SHP77 treated with DMSO at 0.1 percent for 48 hours (cell line): ENCODE results near the gene FPR1.
"Not testable (repeated sequence)": the region's sequence is repeated elsewhere in the genome, so short reads cannot be mapped to it uniquely, and the experiment has no call there.

ENCODE experiments used
- DNase-seq: peaks from one replicate; lab custom pipeline; 2025; lab: John Stamatoyannopoulos, UW

Gene FPR1

DNA sequence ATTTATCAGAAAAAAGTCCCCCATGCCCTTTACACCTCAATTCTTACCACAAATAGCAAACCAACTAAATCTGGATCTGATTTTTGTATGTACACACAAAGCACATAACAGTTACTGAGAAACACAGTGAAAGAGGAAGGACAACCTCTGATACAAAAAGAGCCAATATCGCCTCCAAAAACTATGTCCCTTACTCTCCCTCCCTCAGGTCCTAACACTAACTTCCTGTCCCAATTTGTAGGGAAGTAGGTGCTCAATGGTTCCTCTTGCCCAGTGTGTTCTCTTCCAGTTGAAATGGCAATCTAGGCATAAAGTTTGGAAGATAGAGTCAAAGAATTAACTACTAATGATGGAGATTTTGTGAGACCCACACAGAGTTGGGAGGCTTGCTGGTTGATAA lies 27.5 kb upstream of the FPR1 start:
- no peak for DNase-seq

DNA sequence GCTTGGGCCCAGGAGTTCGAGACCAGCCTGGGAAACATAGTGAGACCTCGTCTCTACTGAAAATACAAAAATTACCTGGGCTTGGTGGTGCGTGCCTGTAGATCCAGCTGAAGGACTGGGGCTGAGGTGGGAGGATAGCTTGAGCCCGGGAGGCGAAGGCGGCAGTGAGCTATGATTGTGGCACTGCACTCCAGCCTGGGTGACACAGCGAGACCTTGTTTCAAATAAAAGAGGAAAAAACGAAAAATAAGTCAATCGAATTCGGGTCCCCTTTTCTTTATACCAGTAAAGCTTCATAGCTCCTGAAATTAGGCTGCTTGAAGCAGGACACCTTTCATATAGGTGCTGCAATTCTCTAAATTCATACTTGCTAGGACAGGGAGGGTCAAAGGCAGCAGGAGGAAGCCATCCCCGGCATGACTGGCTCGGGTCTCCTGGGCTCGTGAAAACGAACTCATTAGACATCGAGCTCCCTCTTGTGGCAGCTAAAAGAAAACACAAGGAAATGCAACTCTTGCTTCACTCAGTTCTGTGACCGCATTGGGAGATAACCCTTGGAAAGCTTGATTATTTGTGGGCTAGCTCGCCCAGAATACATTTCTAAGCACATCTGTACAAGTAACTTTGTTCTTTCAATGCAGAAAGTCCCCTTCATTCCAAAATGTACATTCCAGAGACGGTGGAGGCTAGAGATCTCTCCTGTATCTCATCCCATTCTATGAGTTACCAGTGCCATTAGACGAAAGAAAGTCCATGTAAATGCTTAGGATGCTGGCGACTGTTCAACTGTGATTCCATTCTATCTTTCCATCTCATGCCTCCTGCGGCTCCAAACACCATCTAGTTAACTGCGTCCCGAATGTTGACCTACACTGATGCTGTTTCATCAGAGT lies 26.1 kb upstream of the FPR1 start:
- peak; percentile 29 for DNase-seq

DNA sequence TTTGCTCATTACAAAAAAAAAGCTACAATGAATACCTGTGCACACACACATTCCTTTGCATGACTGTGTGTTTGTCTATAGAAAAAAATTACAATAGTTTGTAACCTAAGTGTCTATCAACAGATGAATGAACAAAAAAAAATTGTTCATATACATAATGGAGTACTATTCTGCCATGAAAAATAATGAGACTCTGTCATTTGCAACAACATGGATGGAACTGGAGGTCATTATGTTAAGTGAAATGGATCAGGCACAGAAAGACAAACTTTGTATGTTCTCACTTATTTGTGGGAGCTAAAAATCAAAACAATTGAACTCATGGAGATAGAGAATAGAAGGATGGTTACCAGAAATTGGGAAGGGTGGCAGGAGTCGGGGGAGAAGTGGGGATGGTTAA lies 24.9 kb upstream of the FPR1 start:
- not testable (repeated sequence) for DNase-seq

DNA sequence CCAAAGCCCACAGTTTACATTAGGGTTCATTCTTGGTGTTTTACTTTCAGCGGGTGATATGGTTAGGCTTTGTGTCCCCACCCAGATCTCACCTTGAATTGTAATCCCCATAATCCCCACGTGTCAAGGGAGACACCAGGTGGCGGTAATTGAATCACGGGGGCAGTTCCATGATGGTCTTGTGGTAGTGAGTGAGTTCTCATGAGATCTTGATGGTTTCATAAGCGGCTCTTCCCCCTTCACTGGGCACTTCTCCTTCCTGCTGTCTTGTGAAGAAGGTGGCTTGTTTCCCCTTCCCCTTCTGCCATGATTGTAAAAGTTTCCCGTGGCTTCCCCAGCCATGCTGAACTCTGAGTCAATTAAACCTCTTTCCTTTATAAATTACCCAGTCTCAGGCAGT lies 21.3 kb upstream of the FPR1 start:
- no peak for DNase-seq

DNA sequence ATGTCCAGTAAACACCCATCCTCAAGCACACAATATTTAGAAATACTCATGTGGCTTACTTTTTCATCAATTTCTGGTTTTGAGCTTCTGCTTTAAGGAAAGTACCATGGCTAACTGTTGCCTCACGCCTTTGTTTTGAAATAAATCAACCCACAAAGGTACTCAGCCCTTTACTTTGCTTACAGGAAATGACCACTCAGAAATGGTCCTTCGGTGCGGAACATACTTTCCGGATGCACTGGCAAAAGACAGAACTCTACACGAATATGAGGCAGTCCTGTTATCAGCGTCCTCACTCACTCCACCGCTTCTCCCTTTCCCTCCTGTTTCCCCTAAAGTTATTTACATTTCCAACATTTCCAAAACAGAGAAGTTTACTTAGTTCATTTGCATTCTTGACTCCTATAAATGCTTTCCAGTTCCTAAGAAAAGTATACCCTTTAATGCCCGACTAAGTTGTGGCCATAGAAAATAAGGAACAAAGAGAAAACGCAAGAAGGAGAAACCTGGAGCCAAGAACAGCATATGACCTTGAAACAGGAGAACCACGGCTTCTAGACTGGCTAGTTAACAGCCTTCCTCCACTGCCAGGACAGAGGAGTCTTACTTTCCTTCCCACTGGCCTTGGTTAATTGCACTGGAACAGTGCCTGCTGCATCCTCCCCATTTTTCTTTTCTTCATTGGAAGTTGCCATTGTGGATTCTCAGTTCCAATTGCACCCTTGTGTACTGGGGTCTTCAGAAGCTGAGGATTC lies 19.9 kb upstream of the FPR1 start:
- no peak for DNase-seq

DNA sequence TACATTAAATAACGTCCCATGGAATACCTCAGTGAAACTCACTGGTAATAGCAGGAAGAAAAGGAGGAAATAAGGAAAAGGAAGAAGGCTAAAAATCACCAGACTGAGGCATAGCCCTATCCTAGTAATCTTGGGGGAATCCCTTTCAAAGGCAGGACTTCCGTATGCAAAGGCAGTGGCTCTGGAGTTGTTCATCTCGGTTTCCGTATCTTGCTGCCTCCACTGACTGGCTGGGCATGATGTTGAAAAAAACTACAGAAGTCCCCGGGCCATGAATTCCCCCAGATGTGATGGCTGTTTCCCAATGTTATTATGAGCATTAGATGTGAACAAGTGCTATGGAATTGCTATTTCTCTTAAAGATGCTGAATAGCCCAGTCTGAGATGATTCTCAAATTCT lies 14.8 kb upstream of the FPR1 start:
- DNase-seq, result no peak

DNA sequence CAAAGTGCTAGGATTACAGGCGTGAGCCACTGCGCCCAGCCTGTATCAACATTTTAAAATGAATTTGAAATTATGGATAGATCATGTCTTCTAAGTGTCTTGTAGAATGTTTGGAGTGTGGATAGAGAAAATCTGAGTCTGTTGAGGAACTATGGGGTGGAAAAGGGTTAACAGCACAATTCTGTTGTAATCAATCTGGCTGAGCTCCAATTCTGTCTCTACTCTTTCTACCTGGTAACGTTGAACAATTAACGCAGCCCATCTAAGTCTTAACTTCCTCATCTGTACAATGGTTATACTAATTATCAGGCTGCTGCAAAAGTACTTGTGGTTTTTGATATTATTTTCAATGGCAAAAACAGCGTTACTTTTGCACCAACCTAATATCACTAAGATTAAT lies 13.4 kb upstream of the FPR1 start:
- no peak for DNase-seq

DNA sequence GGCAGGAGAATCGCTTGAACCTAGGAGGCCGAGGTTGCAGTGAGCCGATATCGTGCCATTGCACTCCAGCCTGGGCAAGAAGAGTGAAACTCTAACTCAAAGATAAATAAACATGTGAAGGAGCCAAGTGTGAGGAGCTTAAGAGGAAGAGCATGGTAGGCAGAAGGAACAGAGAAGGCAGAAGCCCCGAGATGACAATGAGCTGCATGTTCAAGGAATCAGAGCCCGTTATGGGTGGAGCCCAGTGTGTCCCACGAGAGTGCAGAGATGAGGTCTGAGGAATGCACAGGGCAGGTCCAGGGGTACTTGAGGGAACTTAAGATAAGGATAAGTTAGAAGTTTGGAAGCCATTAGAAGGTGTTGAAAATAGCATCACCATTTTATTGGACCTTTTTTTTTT lies 10.0 kb upstream of the FPR1 start:
- no peak for DNase-seq

DNA sequence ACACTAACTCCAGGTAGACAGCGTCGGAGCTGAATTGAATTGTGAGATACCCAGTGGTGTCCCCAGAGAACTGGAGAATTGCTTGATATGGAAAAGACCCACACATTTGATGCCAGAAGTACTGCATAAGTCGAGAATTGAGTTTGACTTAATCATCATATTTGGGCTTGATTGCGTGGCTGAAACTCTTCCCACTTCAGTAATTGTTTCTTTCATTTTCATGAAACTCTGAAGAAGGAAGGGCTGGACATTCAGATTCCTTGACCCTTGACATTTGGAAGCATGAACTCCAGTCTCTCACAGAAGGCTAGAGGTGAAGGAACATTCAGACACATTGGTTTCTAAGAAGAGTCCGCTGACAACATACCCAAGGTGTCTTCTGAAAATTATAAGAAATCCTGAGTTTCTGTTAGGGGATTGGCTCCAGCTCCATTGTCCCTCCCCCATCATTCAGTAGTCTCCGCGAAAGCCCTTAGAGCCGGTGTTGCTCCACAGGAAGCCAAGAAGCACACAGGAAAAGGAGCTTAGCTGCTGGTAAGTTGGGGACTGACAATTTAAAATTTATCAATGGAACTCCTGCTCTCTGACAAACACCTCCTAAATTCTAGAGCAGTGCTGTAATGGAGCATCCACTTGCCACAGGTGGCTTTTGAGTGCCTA lies 9.1 kb upstream of the FPR1 start, which contains the start of gene FPR2:
Gene FPR2, plus strand, starts transcription at position 484 of the 660 bp plus-strand sequence. CDS start 7,479 bp downstream, outside the sequence.
- DNase-seq, result no peak

DNA sequence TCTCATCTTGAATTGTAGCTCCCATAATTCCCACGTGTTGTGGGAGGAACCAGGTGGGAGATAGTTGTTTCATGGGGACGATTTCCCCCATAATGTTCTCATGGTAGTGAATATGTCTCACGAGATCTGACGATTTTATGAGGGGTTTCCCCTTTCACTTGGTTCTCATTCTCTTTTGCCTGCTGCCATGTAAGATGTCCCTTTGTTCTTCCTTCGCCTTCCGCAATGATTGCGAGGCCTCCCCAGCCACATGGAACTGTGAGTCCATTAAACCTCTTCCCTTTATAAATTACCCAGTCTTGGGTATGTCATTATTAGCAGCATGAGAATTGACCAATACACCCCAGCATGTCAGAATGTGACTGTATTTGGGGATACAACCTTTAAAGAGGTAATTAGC lies 3.9 kb upstream of the FPR1 start:
- no peak for DNase-seq

DNA sequence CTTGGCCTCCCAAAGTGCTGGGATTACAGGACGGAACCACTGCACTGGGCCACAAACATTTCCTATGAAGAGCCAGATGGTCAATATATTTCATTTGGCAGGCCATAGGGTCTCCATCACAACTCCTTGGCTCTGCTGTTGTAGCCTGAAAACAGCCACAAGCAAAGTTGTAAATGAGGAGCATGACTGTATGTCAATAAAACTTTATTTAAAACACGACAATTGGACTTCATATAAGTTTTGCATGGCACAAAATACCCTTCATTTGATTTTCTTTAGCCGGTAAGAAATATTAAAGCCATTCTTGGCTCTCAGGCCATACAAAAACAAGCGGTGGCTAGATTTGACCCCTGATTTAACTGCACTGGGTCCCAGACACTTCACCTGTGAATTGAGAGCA lies 3.1 kb upstream of the FPR1 start:
- DNase-seq, result no peak

DNA sequence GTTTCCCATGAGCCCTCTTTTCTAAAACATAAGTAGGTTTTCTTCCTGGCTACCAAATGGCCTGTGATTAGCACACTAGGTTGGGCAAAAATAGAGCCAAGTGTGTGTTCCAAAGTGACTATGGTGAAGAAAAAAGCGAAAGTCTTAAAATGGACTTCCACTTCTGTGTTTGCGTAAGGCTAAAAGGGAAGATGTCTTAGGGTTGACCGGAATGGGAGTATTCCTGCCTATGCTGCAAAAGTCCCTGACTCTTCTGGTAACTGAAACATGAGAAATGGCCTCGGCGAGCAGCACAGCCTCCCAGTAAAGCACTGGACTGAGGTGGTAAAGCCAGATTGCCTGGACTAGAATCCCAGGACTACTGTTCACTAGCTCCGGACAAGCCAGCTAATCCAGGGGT lies 2.4 kb upstream of the FPR1 start:
- DNase-seq, result no peak

DNA sequence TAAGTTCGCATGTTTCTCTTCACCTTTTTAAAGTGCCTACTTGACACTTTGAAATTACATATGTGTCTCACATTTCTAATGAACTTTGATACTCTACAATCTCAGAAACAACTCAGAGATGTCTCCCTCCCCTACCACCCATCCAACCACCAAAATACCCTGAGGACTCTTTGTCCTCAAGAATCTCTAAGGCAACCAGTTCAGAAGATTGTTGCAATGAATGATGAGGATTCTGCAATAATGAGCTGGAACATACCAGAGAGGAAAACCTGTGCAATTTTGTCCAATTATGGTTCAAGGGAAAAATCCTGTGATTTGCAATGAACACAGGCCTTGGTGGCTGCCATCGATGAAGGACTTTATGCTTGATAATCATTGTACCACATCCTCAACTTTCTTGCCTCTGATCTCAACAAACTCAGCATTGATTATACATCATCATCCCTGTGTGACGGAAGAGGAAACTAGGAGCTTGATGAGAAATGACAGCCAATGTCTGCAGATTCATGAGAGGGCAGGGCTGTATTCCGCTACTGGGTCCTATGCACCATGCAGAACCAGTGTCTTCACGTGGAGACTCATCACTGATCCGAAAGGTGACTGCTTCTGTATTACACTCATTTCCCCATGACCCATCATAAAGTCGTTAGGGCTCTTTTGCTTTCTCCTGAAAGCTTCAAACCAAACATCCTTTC lies 1.1 kb downstream of the FPR1 start:
- DNase-seq, result no peak

DNA sequence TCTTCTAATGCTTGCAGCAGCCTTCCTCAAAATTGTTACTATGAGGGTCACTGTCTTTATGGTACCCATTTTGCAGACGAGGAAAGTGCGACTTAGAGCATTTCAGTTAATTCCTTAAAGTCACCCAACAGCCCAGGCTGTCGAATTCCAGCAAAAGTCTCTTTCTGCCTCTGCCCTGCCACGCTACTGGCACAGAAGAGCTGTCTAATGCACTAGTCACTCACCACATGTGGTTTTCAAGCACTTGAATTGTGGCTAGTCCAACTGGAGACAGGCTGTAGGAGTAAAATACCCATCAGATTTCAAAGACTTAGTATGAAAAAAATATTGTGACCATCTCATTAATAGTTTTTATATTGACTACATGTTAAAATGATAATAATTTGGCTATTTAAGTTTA lies 1.7 kb downstream of the FPR1 start:
- DNase-seq, result no peak

DNA sequence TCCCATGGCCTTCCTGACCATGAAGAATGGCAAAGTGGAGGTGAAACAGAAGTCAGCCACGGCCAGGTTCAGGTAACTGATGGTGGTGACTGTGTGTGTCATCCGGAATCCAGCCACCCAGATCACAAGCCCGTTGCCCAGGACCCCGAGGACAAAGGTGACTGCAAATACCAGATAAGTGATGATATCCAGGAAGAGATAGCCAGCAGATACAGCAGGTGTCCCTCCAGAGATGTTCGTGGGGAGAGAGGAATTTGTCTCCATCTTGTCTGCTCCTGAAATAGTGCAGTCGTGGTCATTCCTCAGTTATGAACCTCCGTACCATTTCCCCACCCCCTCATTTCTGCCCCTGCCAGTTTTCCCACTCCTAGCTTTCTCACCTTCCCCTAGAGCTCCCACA lies 4.9 kb downstream of the FPR1 start:
- DNase-seq, result no peak

DNA sequence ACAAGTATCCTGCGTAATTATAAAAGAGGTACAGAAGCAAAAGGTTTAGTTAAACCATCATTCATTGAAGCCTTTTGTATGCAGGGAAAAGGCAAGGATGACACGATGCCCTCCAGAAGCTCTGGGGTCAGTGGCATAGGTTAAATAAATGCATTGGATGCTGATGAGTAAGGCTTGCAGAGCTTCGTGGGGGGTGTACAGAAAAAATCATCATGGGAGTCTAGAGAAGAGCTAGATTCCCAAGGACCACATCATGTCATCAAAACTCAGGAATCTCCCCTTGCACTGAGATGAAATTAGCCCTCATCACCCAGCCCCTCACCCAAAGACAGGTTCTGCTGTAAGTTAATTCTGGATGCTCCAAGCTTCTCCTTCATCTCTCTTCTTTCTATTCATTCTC lies 8.3 kb downstream of the FPR1 start:
- DNase-seq, result no peak

DNA sequence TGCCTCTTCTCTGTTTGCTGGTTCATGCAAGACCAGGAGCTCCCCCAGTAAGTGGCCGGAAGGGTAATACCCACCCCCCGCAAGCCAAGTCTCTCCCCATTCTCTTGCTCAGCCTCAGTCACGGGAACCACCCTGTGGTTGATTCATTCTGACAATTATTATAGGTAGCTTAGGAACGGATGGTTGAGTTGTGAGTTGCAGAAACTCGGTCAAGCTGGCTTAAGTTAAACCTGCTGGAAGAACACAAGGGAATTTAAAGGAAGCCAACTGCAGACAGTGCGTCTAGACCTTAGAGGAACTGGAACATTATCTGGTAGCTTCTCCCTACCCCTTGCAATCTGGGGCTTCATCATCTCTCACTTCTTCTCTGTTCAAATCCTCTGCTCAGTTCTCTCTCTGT lies 8.9 kb downstream of the FPR1 start:
- DNase-seq, result no peak

DNA sequence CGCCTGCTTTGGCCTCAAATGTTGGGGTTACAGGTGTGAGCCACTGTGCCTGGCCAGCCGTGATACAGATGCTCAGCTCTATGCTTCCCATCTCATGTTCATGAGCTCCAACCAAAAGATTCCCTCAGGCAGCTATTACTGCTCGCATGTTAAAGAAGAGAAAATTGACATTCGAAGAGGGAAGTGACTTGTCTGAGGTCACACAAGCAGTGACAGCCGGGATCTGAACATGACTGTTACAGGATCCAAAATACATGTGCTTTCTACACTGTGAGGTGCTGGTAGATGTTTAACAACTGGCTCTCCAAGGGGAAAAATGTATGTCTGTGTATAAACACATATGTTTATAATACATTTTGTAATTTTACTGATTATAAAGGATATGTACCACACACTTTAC lies 11.3 kb downstream of the FPR1 start:
- no peak for DNase-seq

DNA sequence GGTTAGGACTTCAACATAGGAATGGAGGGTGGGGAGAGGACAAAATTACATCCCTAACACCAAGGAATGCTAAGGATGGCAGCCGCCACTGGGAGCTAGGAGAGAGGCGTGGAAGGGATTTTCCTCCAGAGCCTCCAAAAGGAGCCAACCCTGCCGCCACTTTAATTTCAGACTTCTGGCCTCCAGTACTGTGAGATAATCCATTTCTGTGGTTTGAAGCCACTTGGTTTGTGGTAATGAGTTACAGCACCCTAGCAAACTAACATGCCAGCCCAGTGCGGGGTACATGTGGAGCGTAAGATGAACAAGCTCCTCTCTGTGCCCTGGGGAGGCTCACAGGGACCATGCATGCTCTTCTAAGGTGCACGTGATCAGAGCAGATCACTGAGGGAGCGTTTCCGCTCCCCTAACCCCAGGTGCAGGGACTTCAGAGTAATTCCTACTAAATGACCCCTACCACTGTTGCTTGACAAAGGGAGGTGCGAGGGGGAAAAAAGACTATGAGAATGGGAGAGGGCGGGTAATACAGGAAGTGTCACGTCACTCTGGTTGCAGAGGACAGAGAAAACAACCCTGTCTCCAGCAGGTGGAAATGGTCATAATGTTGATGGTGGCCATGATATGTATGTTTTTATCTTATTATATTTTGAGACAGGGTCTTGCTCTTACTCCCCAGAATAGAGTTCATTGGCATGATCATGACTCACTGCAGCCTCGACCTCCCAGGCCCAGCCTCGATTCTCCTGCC lies 12.0 kb downstream of the FPR1 start:
- peak; percentile 6 for DNase-seq

DNA sequence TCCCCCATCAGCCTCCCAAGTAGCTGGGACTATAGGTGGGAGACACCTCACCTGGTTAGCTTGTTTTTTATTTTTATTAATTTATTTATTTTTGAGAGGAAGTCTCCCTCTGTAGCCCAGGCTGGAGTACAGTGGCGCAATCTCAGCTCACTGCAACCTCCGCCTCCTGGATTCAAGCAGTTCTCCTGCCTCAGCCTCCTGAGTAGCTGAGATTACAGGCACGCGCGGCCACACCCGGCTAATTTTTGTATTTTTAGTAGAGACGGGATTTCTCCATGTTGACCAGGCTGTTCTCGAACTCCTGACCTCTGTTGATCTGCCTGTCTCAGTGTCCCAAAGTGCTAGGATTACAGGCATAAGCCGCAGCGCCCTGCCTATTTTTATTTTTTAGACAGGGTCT lies 13.2 kb downstream of the FPR1 start:
- DNase-seq, result not testable (repeated sequence)

DNA sequence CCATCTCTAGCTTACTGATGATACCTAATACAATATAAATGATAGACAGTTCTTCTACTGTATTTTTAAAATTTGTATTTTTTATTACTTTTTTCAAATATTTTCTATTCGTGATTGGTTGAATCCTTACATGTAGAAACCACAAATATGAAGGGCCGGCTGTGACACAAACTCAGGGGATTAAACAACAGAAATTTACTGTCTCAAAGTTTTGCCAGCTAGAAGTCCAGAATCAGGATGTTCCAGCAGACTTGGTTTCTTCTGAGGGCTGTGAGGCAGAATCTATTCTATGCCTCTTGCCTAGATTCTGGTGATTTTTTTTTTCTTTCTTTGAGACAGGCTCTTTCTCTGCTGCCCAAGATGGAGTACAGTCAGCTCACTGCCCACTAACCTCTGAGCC lies 13.8 kb downstream of the FPR1 start:
- no peak for DNase-seq

DNA sequence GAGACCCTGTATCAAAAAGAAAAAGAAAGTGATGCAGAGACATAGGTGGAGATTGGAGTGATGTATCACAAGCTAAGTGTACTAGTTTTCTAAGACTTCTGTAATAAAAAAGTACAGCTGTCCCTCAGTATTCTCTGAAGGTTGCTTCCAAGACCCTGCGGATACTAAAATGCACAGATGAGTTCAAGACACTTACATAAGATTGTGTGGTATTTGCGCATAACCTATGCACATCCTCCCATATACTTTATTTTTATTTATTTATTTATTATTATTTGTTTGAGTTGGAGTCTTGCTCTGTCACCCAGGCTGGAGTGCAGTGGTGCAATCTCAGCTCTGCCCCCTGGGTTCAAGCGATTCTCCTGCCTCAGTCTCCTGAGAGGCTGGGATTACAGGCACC lies 14.3 kb downstream of the FPR1 start:
- DNase-seq, result no peak
